HG02938 (cell line): ENCODE data around the gene MAPKAPK5.
"Not testable (repeated sequence)": the region's sequence is repeated elsewhere in the genome, so short reads cannot be mapped to it uniquely, and the experiment has no call there.

Source experiments
- ATAC-seq: cut with Tn5 transposase; IDR thresholded peaks from one replicate; pipeline ENCODE4 v1.9.1; 2021; ENCODE audit warnings: mild to moderate bottlenecking, moderate library complexity; ENCODE audit not compliant: unreplicated experiment

MAPKAPK5 gene

GRCh38 chr12:111841750-111842555 lies at the start of gene MAPKAPK5:
MAPKAPK5 (plus strand) TSS chr12:111842228; CDS start chr12:111842734, 506 bp downstream.
- ATAC-seq = peak; percentile 77

DNA sequence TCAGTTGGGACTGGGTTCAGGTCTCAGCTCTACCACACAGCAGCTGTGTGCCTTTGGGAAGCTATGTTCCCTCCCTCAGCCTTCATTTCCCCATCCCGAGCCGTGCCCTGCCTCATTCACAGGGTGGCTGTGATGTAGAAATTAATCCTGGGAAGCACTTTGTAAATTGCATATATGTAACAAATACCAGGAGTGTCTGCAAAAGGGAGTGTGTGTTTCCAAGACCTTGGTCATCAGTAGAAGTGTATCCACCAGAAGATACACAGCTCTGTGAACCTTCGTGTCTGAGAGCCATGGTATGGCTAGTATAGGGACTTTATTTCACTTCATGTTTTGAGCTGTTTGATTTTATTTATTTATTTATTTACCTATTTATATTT lies 49.2 kb upstream of the MAPKAPK5 start:
- ATAC-seq = no peak

GRCh38 chr12:111798182-111798581 lies 43.8 kb upstream of the MAPKAPK5 start:
- no peak for ATAC-seq

GRCh38 chr12:111799758-111800157 lies 42.3 kb upstream of the MAPKAPK5 start:
- ATAC-seq = no peak

DNA sequence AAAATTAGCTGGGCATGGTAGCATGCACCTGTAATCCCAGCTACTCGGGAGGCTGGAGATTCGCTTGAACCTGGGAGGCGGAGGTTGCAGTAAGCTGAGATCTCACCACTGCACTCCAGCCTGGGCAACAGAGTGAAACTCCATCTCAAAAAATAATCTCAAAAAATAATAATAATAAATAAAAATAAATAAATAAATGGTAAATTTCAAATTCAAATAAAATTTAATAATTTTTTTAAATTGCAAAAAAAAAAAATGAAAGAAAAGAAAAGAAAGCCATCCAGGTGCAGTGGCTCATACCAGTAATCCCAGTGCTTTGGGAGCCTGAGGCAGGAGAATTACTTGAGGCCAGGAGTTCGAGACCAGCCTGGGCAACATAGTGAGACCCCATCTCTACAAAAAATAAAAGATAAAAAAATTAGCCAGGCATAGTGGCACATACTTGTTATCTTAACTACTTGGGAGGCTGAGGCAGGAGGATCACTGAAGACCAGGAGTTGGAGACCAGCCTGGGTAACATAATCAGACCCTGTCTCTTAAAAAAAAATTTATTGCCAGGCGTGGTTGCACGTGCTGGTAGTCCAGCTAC lies 38.9 kb upstream of the MAPKAPK5 start:
- ATAC-seq = no peak

DNA sequence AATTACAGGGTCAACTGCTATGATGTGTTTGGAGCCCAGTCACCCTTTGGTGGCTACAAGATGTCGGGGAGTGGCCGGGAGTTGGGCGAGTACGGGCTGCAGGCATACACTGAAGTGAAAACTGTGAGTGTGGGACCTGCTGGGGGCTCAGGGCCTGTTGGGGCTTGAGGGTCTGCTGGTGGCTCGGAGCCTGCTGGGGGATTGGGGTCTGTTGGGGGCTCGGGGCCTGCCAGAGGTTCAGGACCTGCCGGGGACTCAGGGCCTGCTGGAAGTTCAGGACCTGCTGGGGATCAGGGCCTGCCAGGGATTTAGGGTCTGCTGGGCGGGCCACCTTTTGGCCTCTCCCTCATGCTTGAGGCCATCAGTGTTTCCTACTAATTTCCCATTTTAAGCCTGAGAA lies 38.2 kb upstream of the MAPKAPK5 start:
- no peak for ATAC-seq

DNA sequence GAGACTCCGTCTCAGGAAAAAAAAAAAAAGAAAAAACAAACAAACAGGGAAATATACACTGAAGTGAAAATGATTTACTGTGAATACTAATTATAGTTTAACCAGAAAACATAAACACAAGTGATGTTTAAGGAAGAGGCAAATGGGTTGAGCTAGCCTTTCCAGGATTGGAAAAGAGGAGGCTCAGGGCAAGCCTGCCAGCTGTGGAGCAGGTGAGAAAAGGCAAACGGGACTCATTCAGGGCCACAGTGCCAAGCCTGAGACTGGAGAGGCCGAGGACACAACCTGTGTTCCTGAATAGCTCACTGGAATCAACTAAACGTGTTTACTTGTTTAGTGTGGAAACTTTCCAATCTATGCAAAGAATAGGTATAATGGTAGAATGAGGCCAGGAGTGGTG lies 35.7 kb upstream of the MAPKAPK5 start:
- no peak for ATAC-seq

GRCh38 chr12:111807232-111807631 lies 34.8 kb upstream of the MAPKAPK5 start:
- ATAC-seq = no peak

DNA sequence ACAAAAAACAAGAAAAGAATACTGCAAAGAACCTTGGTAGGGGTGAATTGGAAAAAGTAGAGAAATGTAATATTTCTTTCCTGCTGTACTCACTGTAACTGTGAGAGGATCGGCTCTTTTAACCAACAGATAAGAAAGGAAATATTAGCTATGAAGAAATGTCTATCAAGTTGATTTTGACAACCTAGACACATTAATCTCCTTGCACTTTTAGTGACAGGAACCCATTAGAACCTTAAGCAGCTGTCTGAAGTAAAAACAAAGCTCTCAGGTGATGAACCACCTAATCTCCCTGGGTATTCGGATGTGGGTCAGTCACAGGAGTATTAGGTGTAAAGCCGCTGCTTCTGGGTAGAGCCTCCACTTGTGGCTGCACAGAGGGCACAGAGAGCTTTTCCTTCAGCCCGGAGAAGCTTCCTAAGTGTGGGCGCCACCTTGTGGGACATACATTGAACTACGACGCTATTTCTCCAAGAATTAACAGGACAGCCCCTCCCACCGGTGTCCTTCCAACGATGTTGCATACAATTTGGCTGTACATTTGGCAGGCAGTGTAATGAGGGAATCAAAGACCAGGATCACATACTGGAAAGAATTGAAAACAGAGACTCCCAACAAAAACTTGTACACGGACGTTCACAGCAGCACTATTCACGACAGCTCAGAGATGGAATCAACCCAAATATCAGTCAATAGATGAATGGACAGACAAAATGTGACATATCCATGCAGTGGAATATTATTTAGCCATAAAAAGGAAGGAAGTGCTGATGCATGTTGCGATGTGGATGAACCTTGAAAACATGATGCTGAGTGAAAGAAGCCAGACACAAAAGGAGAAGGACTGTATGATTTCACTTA lies 28.9 kb upstream of the MAPKAPK5 start:
- no peak for ATAC-seq

GRCh38 chr12:111816065-111816615 lies 25.9 kb upstream of the MAPKAPK5 start:
- ATAC-seq = no peak

GRCh38 chr12:111816898-111817297 lies 25.1 kb upstream of the MAPKAPK5 start:
- not testable (repeated sequence) for ATAC-seq

- no peak for ATAC-seq
These were observed 23.7 kb upstream of the MAPKAPK5 start for GRCh38 chr12:111818340-111818739.

DNA sequence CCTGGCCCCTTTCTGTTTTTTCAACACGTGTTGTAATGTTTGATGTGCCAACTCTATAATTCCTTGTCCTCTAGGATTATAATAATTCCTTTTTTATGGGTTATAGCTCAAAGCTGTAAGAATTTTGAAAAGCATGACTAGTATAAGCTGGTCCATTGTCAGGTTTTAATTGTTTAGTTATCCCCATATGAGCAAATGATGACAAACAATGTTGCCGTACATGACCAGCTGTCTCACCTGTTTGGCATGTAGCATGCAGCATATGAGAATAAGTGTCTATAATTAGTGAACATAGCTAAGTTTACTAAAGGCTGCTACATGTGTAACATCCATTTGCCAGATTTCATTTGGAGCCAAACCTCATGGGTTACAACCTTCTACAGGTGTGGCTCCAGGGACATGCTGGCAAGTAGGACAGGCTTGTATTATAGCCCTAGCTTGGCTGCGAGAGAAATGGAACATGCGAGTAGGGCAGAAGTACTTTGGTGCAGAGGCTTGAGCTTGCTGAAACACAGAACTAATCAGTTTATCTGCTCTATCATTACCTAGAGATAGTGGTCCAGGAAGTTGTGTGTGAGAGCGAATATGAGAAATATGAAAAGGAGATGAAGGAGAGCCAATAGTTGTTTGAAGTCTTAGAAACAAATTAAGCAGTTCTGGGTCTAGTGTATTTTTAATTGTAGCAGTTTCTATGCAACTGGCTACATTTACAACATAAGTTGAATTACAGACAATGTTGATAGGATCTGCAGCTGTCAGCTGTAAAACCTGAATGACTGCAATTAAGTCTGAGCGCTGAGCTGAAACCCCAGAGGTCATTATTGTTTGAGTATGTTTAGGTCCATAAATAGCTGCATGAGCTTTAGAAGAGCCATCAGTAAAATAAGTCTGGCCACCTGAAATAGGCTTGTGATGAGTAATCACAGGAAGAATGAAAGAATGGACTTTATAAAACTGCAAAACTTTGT lies 22.6 kb upstream of the MAPKAPK5 start:
- ATAC-seq = no peak

DNA sequence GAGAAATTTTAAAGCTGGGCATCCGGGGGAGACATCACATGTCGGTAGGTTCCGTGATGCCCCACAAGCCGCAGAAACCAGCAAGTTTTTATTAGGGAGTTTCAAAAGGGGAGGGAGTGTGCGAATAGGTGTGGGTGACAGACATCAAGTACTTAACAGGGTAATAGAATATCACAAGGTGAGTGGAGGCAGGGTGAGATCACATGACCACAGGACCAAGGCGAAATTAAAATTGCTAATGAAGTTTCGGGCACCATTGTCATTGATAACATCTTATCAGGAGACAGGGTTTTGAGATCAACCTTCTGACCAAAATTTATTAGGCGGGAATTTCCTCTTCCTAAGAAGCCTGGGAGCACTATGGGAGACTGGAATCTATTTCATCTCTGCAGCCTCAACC lies 21.2 kb upstream of the MAPKAPK5 start:
- ATAC-seq = not testable (repeated sequence)

GRCh38 chr12:111822886-111823285 lies 19.1 kb upstream of the MAPKAPK5 start:
- no peak for ATAC-seq

DNA sequence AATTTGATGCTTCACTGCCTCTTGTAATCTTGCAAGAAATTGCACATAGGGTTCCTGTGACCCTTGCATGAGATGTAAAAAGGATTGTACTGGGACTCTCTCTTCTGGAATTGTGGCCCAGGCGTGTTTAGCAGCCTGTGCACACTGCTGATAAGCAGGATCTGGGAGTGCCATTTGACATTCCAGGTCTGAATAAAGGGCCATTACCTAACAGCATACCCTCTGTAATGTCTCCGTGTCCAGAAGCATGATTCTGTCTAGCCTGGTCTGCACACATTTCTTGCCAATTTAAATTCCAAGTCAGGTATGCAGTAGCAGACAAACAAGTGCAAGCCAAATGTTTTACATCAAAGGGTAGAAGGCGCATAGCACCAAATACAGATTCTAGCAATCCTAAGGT lies 18.1 kb upstream of the MAPKAPK5 start:
- ATAC-seq = no peak

GRCh38 chr12:111824312-111824711 lies 17.7 kb upstream of the MAPKAPK5 start:
- not testable (repeated sequence) for ATAC-seq

GRCh38 chr12:111825509-111825908 lies 16.5 kb upstream of the MAPKAPK5 start:
- ATAC-seq = no peak

- no peak for ATAC-seq
These were observed 15.7 kb upstream of the MAPKAPK5 start for GRCh38 chr12:111826316-111826715.

- ATAC-seq = no peak
These were observed 15.0 kb upstream of the MAPKAPK5 start for GRCh38 chr12:111826992-111827391.
